ENCODE results near the gene ERMARD.

The ERMARD gene

GRCh38 chr6:169751242-169752073 lies at the start of gene ERMARD, which contains the start of gene DYNLT2:
TSS of gene ERMARD (plus strand) at chr6:169751622. CDS start at chr6:169751658, 36 bp downstream.
TSS of gene DYNLT2 (minus strand) at chr6:169751572. CDS start at chr6:169751458, 114 bp downstream.
- H3K36me3 ChIP-seq (ENCODE audit: control insufficient read depth in 2 of 2, insufficient read depth in 2 of 2, low read length in 2 of 2): no peaks in the 10 kb centered on the region
- no peaks in the 10 kb centered on the region for H3K27me3 ChIP-seq (ENCODE audit: control insufficient read depth in 1 of 2, insufficient read depth in 2 of 2, low read length in 2 of 2)
- H3K9ac ChIP-seq (ENCODE audit: low read length in 2 of 2): peak within 1 kb of the TSS; percentile 94 to 99
- H3K27ac ChIP-seq (ENCODE audit: low read length): peak within 1 kb of the TSS; percentile 87
- peaks cover 14% of the 10 kb centered on the region for H3K4me1 ChIP-seq (ENCODE audit: control insufficient read depth, insufficient read depth, low read length)
- peak within 1 kb of the TSS; percentile 84 to 98 for H3K4me3 ChIP-seq (ENCODE audit: low read length in 2 of 2)
- H3K9me3 ChIP-seq (ENCODE audit: control insufficient read depth in 2 of 2, low read length in 2 of 2): no peaks in the 10 kb centered on the region

DNA sequence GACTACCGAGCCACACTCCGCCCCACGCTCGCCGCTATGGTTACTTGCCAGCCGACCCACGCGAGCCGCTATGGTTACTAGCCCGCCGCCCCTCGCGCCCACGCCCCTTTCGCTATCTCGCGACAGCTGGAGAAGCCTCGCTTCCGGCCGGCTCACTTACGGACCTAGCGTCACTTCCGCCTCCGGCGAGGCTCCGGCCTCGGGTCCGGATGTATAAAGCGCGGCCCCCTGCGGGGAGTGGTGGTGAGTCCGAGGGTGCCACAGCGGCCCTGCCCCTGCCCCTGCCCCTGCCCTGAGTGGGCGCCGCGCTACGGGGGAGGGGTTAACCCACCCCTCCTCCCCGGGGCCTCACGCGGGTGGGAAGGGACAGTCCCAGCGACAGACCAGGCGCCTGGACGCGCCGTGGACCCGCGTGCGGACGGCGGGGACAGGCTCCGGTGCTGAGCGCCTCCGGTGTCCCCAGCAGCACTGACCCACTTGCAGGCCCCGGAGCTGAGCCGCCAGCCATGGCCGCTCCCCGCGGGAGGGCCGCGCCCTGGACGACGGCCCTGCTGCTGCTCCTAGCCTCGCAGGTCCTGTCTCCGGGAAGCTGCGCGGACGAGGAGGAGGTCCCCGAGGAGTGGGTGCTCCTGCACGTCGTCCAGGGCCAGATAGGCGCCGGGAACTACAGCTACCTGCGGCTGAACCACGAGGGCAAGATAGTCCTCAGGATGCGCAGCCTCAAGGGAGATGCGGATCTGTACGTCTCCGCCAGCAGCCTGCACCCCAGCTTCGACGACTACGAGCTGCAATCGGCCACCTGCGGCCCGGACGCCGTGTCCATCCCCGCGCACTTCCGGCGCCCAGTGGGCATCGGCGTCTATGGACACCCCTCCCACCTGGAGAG lies 49.2 kb upstream of the ERMARD start, which contains the start of the genes C6orf120 and WDR27:
TSS of gene C6orf120 (plus strand) at position 173 of the 886 bp plus-strand sequence. CDS start at position 507, 334 bp downstream.
TSS of gene WDR27 (minus strand) at position 76 of the 886 bp plus-strand sequence. CDS start 13,024 bp downstream, outside the sequence.
- peaks cover 3 to 5% of the 10 kb centered on the region in 2 donors for H3K36me3 ChIP-seq (ENCODE audit: control insufficient read depth in 2 of 2, insufficient read depth in 2 of 2, low read length in 2 of 2)
- H3K4me1 ChIP-seq (ENCODE audit: control insufficient read depth, insufficient read depth, low read length): peaks cover 18% of the 10 kb centered on the region
- H3K27ac ChIP-seq (ENCODE audit: low read length): peak within 1 kb of the TSS; percentile 89

DNA sequence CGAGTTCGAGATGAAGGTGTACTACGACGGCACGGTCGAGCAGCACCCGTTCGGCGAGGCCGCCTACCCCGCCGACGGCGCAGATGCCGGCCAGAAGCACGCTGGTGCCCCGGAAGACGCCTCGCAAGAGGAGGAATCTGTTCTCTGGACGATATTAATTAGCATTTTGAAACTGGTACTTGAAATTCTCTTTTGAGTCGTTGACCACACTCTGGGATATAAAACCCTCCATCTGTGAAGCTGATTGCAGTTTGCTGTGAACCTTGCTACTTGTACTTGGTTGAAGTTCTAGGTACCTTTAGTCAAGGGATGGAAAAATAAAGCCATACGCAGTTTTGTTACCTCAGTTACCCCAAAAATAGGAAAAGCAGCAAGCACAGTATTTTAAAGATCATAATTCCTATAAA lies 48.6 kb upstream of the ERMARD start:
- Histone ChIP-seq H3K36me3 (ENCODE audit: control insufficient read depth in 2 of 2, insufficient read depth in 2 of 2, low read length in 2 of 2) (peaks cover 3 to 5% of the 10 kb centered on the region in 2 donors), H3K9ac (ENCODE audit: low read length in 2 of 2) (peak overlapping the region; percentile 83 to 91), H3K9me3 (ENCODE audit: control insufficient read depth in 2 of 2, low read length in 2 of 2) (no peaks in the 10 kb centered on the region), H3K27ac (ENCODE audit: low read length) (peak overlapping the region; percentile 89), H3K27me3 (ENCODE audit: control insufficient read depth in 1 of 2, insufficient read depth in 2 of 2, low read length in 2 of 2) (no peaks in the 10 kb centered on the region), H3K4me1 (ENCODE audit: control insufficient read depth, insufficient read depth, low read length) (peaks cover 18% of the 10 kb centered on the region), H3K4me3 (ENCODE audit: low read length in 2 of 2) (peak overlapping the region; percentile 93 to 95)

More for the DNA sequence above, 49.2 kb upstream of the ERMARD start, which contains the start of the genes C6orf120 and WDR27:
- peak within 1 kb of the TSS; percentile 93 to 95 for H3K4me3 ChIP-seq (ENCODE audit: low read length in 2 of 2)
- H3K9me3 ChIP-seq (ENCODE audit: control insufficient read depth in 2 of 2, low read length in 2 of 2): no peaks in the 10 kb centered on the region
- H3K9ac ChIP-seq (ENCODE audit: low read length in 2 of 2): peak within 1 kb of the TSS; percentile 83 to 91
- H3K27me3 ChIP-seq (ENCODE audit: control insufficient read depth in 1 of 2, insufficient read depth in 2 of 2, low read length in 2 of 2): no peaks in the 10 kb centered on the region

DNA sequence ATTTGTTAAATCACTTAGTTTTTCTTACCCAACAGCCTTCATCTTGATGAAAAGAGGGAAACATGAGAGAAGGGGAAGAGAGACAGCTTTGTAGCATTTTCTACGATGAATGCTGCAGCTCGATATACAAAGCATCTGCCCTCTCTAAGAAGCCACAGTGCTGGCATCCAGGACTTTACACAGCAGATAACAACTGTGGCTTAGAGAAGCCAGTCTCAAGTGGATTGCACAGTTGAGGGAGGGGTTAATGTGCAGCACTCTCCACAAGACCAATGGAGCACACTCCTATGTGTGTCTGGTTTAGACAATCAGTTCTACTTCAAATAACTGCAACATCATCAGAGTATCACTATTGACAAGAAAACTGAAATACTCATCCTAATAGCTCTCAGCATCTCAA lies 43.6 kb upstream of the ERMARD start:
- Histone ChIP-seq H3K27ac (ENCODE audit: low read length) (no peak overlapping the region), H3K4me3 (ENCODE audit: low read length in 2 of 2) (no peak overlapping the region), H3K9me3 (ENCODE audit: control insufficient read depth in 2 of 2, low read length in 2 of 2) (no peaks in the 10 kb centered on the region), H3K27me3 (ENCODE audit: control insufficient read depth in 1 of 2, insufficient read depth in 2 of 2, low read length in 2 of 2) (no peaks in the 10 kb centered on the region), H3K9ac (ENCODE audit: low read length in 2 of 2) (no peak overlapping the region), H3K36me3 (ENCODE audit: control insufficient read depth in 2 of 2, insufficient read depth in 2 of 2, low read length in 2 of 2) (peaks cover 7 to 33% of the 10 kb centered on the region in 2 donors), H3K4me1 (ENCODE audit: control insufficient read depth, insufficient read depth, low read length) (peaks cover 7% of the 10 kb centered on the region)

DNA sequence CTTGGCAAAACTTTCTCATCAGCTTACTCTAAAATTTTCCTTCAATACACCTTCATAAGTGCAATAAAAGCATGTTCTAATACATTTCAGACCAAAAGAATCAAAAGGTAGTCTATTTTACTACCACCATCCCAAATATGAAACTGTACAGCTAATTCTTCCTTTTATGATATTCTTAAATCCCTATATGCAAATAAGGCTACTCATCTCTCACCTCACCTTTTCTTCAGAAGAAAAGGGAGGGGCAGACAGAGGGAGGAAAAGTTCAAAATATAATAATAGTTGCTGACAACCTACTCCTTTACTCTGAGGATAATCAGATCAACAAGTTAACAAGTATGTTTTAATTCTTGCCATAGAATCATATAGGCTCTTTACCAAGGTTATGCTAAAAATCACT lies 42.1 kb upstream of the ERMARD start:
- H3K9me3 ChIP-seq (ENCODE audit: control insufficient read depth in 2 of 2, low read length in 2 of 2): no peaks in the 10 kb centered on the region
- H3K4me1 ChIP-seq (ENCODE audit: control insufficient read depth, insufficient read depth, low read length): peaks cover under 1% of the 10 kb centered on the region
- peaks cover 7 to 40% of the 10 kb centered on the region in 2 donors for H3K36me3 ChIP-seq (ENCODE audit: control insufficient read depth in 2 of 2, insufficient read depth in 2 of 2, low read length in 2 of 2)
- H3K4me3 ChIP-seq (ENCODE audit: low read length in 2 of 2): no peak overlapping the region
- H3K9ac ChIP-seq (ENCODE audit: low read length in 2 of 2): no peak overlapping the region
- no peaks in the 10 kb centered on the region for H3K27me3 ChIP-seq (ENCODE audit: control insufficient read depth in 1 of 2, insufficient read depth in 2 of 2, low read length in 2 of 2)
- H3K27ac ChIP-seq (ENCODE audit: low read length): no peak overlapping the region

DNA sequence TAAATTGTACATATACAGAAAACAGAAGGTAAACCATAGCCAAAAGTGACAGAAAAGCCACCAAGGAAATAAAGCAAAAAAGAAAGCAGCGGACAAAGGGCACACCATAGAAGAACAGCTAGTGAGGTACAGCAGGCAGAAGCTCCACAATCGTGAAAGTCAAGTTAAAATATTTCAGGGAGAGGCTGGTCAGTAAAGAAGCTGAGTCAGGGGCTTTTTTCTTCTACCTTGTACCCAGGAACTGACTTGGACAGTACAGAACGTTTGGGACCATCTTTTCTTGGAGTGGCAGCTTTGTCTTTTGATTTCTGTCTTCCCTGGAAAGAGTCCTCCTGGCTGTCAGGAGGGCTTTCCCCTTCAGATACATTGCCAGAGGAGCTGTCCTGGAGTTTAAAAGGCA lies 41.4 kb upstream of the ERMARD start:
- peaks cover 4 to 47% of the 10 kb centered on the region in 2 donors for H3K36me3 ChIP-seq (ENCODE audit: control insufficient read depth in 2 of 2, insufficient read depth in 2 of 2, low read length in 2 of 2)
- H3K27me3 ChIP-seq (ENCODE audit: control insufficient read depth in 1 of 2, insufficient read depth in 2 of 2, low read length in 2 of 2): no peaks in the 10 kb centered on the region
- no peak overlapping the region for H3K4me3 ChIP-seq (ENCODE audit: low read length in 2 of 2)
- no peak overlapping the region for H3K27ac ChIP-seq (ENCODE audit: low read length)
- no peaks in the 10 kb centered on the region for H3K9me3 ChIP-seq (ENCODE audit: control insufficient read depth in 2 of 2, low read length in 2 of 2)
- no peaks in the 10 kb centered on the region for H3K4me1 ChIP-seq (ENCODE audit: control insufficient read depth, insufficient read depth, low read length)
- no peak overlapping the region for H3K9ac ChIP-seq (ENCODE audit: low read length in 2 of 2)

DNA sequence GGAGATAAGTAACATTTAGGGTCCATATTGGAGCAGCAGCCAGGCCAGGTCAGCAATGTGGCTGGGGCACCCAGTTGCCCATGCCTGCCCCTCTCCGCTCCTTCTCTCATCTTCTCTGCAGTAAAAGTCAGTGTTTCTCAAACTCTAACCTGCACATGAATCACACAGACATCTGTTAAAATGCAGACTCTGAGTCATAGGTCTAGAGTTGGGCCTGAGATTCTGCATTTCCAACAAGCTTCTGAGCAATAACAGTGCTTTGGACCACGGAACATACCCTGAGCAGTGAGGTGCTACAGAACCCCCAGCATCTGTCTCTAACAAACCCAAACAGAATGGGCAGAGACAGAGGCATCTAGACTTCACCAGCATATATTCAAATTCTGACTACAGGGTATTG lies 37.2 kb upstream of the ERMARD start:
- Histone ChIP-seq H3K36me3 (ENCODE audit: control insufficient read depth in 2 of 2, insufficient read depth in 2 of 2, low read length in 2 of 2) (peaks cover 9 to 53% of the 10 kb centered on the region in 2 donors), H3K27ac (ENCODE audit: low read length) (no peak overlapping the region)

GRCh38 chr6:169714595-169714994 lies 36.8 kb upstream of the ERMARD start:
- Histone ChIP-seq H3K4me1 (ENCODE audit: control insufficient read depth, insufficient read depth, low read length) (no peaks in the 10 kb centered on the region), H3K9me3 (ENCODE audit: control insufficient read depth in 2 of 2, low read length in 2 of 2) (no peaks in the 10 kb centered on the region), H3K27me3 (ENCODE audit: control insufficient read depth in 1 of 2, insufficient read depth in 2 of 2, low read length in 2 of 2) (no peaks in the 10 kb centered on the region), H3K9ac (ENCODE audit: low read length in 2 of 2) (no peak overlapping the region), H3K36me3 (ENCODE audit: control insufficient read depth in 2 of 2, insufficient read depth in 2 of 2, low read length in 2 of 2) (peaks cover 9 to 50% of the 10 kb centered on the region in 2 donors), H3K27ac (ENCODE audit: low read length) (no peak overlapping the region), H3K4me3 (ENCODE audit: low read length in 2 of 2) (no peak overlapping the region)

More for the DNA sequence above, 37.2 kb upstream of the ERMARD start:
- Histone ChIP-seq H3K4me3 (ENCODE audit: low read length in 2 of 2) (no peak overlapping the region), H3K9ac (ENCODE audit: low read length in 2 of 2) (no peak overlapping the region), H3K27me3 (ENCODE audit: control insufficient read depth in 1 of 2, insufficient read depth in 2 of 2, low read length in 2 of 2) (no peaks in the 10 kb centered on the region), H3K4me1 (ENCODE audit: control insufficient read depth, insufficient read depth, low read length) (no peaks in the 10 kb centered on the region), H3K9me3 (ENCODE audit: control insufficient read depth in 2 of 2, low read length in 2 of 2) (no peaks in the 10 kb centered on the region)

DNA sequence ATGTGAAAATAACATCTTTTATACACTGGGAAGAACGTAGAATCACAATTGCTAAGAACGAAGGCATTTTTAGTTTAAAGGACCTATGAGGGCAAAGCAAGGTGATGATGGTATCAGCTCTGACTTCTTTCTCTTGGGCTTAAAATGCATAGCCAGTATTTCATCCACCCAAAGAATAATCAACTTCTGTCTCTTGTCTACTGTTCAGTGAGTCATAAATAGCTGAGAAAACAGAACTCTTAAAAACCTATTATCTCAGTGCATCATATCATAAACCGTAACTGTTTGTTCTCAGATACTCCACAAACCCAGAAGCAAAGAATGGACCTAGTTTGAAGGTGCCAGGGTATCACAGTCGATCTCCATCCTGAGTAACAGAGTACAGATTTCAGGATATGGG lies 32.3 kb upstream of the ERMARD start:
- no peaks in the 10 kb centered on the region for H3K27me3 ChIP-seq (ENCODE audit: control insufficient read depth in 1 of 2, insufficient read depth in 2 of 2, low read length in 2 of 2)
- H3K4me1 ChIP-seq (ENCODE audit: control insufficient read depth, insufficient read depth, low read length): peaks cover 5% of the 10 kb centered on the region
- H3K9me3 ChIP-seq (ENCODE audit: control insufficient read depth in 2 of 2, low read length in 2 of 2): no peaks in the 10 kb centered on the region
- no peak overlapping the region for H3K9ac ChIP-seq (ENCODE audit: low read length in 2 of 2)
- no peak overlapping the region for H3K4me3 ChIP-seq (ENCODE audit: low read length in 2 of 2)
- peaks cover 5 to 20% of the 10 kb centered on the region in 2 donors for H3K36me3 ChIP-seq (ENCODE audit: control insufficient read depth in 2 of 2, insufficient read depth in 2 of 2, low read length in 2 of 2)
- H3K27ac ChIP-seq (ENCODE audit: low read length): no peak overlapping the region

DNA sequence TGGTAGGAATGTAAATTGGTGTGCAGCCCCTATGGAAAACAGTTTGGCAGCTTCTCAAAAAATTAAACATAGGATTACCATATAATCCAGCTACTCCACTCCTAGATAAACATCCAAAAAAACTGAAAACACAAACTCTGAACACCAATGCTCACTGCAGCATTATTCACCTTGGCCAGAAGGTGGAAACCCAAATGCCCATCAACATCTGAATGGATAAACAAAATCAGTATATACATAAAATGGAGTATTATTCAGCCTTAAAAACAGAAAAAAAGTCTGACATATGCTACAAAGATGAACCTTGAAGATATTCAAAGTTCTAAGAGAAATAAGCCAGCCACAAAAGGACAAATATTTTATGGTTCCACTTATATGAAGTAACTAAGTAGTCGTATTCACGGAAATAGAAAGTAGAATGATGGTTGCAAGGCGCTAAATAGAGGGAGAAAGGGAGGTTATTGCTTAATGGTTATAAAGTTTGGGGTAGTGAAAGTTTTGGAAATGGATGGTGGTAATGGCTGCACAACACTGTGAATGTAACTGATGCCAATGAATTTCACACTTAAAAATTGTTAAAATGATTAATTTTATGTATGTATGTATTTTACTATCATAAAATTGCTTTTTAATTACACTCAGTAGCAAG lies 31.1 kb upstream of the ERMARD start:
- Histone ChIP-seq H3K27me3 (ENCODE audit: control insufficient read depth in 1 of 2, insufficient read depth in 2 of 2, low read length in 2 of 2) (no peaks in the 10 kb centered on the region), H3K36me3 (ENCODE audit: control insufficient read depth in 2 of 2, insufficient read depth in 2 of 2, low read length in 2 of 2) (peaks cover 5 to 10% of the 10 kb centered on the region in 2 donors), H3K4me3 (ENCODE audit: low read length in 2 of 2) (no peak overlapping the region), H3K27ac (ENCODE audit: low read length) (no peak overlapping the region), H3K9ac (ENCODE audit: low read length in 2 of 2) (no peak overlapping the region), H3K9me3 (ENCODE audit: control insufficient read depth in 2 of 2, low read length in 2 of 2) (no peaks in the 10 kb centered on the region), H3K4me1 (ENCODE audit: control insufficient read depth, insufficient read depth, low read length) (peaks cover 7% of the 10 kb centered on the region)
